IPS-18c (cell line): ENCODE data around the gene XRCC6.
"Not testable (repeated sequence)": the region's sequence is repeated elsewhere in the genome, so short reads cannot be mapped to it uniquely, and the experiment has no call there.

Experiments used
- H3K4me3 ChIP-seq: 2 replicates; pipeline ENCODE4 v1.7.0; 2013; ENCODE audit warnings: low read depth, mild to moderate bottlenecking, low read length, moderate library complexity; ENCODE audit not compliant: insufficient read depth
- H3K9me3 ChIP-seq: one replicate; pipeline ENCODE4 v1.6.1; 2013; ENCODE audit warnings: mild to moderate bottlenecking, low read length, moderate library complexity; ENCODE audit not compliant: control insufficient read depth, insufficient read depth

The XRCC6 gene

GRCh38 chr22:41636467-41636866, 15.4 kb downstream of the XRCC6 start:
- no peak overlapping the region for H3K4me3 ChIP-seq
- H3K9me3 ChIP-seq = no peaks in the 10 kb centered on the region

GRCh38 chr22:41637623-41638022, 16.5 kb downstream of the XRCC6 start:
- not testable (repeated sequence) for H3K4me3 ChIP-seq, H3K9me3 ChIP-seq

GRCh38 chr22:41638124-41638523, 17.0 kb downstream of the XRCC6 start:
- H3K9me3 ChIP-seq = no peaks in the 10 kb centered on the region
- no peak overlapping the region for H3K4me3 ChIP-seq

GRCh38 chr22:41638748-41639147, 17.7 kb downstream of the XRCC6 start:
- Histone ChIP-seq H3K4me3 (no peak overlapping the region), H3K9me3 (no peaks in the 10 kb centered on the region)

GRCh38 chr22:41641854-41642253, 20.8 kb downstream of the XRCC6 start:
- Histone ChIP-seq H3K4me3 (no peak overlapping the region), H3K9me3 (no peaks in the 10 kb centered on the region)

GRCh38 chr22:41642331-41643110, 21.4 kb downstream of the XRCC6 start:
- no peak overlapping the region for H3K4me3 ChIP-seq
- H3K9me3 ChIP-seq = no peaks in the 10 kb centered on the region

GRCh38 chr22:41647771-41648170, 26.7 kb downstream of the XRCC6 start:
- H3K4me3 ChIP-seq = no peak overlapping the region
- no peaks in the 10 kb centered on the region for H3K9me3 ChIP-seq

GRCh38 chr22:41648432-41648831, 27.3 kb downstream of the XRCC6 start:
- H3K4me3 ChIP-seq = no peak overlapping the region
- H3K9me3 ChIP-seq = no peaks in the 10 kb centered on the region

- no peak overlapping the region for H3K4me3 ChIP-seq
- no peaks in the 10 kb centered on the region for H3K9me3 ChIP-seq
These were observed 29.1 kb downstream of the XRCC6 start for GRCh38 chr22:41650229-41650628.

GRCh38 chr22:41650821-41651220, 29.7 kb downstream of the XRCC6 start:
- Histone ChIP-seq H3K9me3 (no peaks in the 10 kb centered on the region), H3K4me3 (no peak overlapping the region)

- Histone ChIP-seq H3K4me3 (no peak overlapping the region), H3K9me3 (no peaks in the 10 kb centered on the region)
These were observed 33.2 kb downstream of the XRCC6 start for GRCh38 chr22:41654322-41654721.

GRCh38 chr22:41656556-41656955, 35.5 kb downstream of the XRCC6 start:
- Histone ChIP-seq H3K9me3 (no peaks in the 10 kb centered on the region), H3K4me3 (no peak overlapping the region)

GRCh38 chr22:41657709-41658108, 36.6 kb downstream of the XRCC6 start:
- Histone ChIP-seq H3K4me3 (no peak overlapping the region), H3K9me3 (no peaks in the 10 kb centered on the region)

GRCh38 chr22:41658869-41659268, 37.8 kb downstream of the XRCC6 start:
- H3K9me3 ChIP-seq = no peaks in the 10 kb centered on the region
- H3K4me3 ChIP-seq = no peak overlapping the region

- Histone ChIP-seq H3K9me3 (no peaks in the 10 kb centered on the region), H3K4me3 (no peak overlapping the region)
These were observed 38.8 kb downstream of the XRCC6 start for GRCh38 chr22:41659941-41660340.

- no peaks in the 10 kb centered on the region for H3K9me3 ChIP-seq
- H3K4me3 ChIP-seq = no peak overlapping the region
These were observed 39.3 kb downstream of the XRCC6 start for GRCh38 chr22:41660416-41660815.

- no peaks in the 10 kb centered on the region for H3K9me3 ChIP-seq
- H3K4me3 ChIP-seq = no peak overlapping the region
These were observed 40.0 kb downstream of the XRCC6 start for GRCh38 chr22:41661088-41661487.

GRCh38 chr22:41661713-41662112, 40.6 kb downstream of the XRCC6 start:
- Histone ChIP-seq H3K9me3 (no peaks in the 10 kb centered on the region), H3K4me3 (no peak overlapping the region)

- H3K9me3 ChIP-seq, H3K4me3 ChIP-seq: not testable (repeated sequence)
These were observed 42.5 kb downstream of the XRCC6 start for GRCh38 chr22:41663594-41663993.
